Vagina (tissue), 2 donors: ENCODE data around the gene CDCA7L. TPM values are rescaled to one million over a fixed set of nuclear protein-coding genes. Genes with fewer than 3 reads are reported as not detected.

Source experiments
- DNase-seq, 2 donors: peaks; one replicate each; pipeline ENCODE4 v3.0.0-alpha.2; 2017; ENCODE audit errors: extremely low spot score in 2 of 2
- H3K27ac ChIP-seq: fragments of 200-600 bp; sonication (generic); one replicate; pipeline ENCODE4 v1.5.1; 2019
- H3K27me3 ChIP-seq: fragments of 200-600 bp; sonication (generic); one replicate; pipeline ENCODE4 v1.5.1; 2019
- H3K36me3 ChIP-seq, 2 donors: fragments of 200-600 bp; sonication (generic); one replicate each; pipeline ENCODE4 v1.5.1; 2017 to 2019
- H3K4me1 ChIP-seq: fragments of 200-600 bp; sonication (generic); one replicate; pipeline ENCODE4 v1.5.1; 2019
- H3K4me3 ChIP-seq, 2 donors: fragments of 200-600 bp; sonication (generic); 1 replicate in 1 of 2; 2 replicates in 1 of 2; pipeline ENCODE4 v1.5.1; 2016 to 2019
- H3K9me3 ChIP-seq: fragments of 200-600 bp; sonication (generic); one replicate; pipeline ENCODE4 v1.5.1; 2019
- POLR2A ChIP-seq, 2 donors: fragments of 450-650 bp; IDR thresholded peaks; one replicate each; pipeline ENCODE4 v1.6.1; 2017; ENCODE audit warnings: antibody characterized with exemption in 2 of 2, mild to moderate bottlenecking in 2 of 2, moderate library complexity in 2 of 2
- POLR2AphosphoS5 ChIP-seq, 2 donors: sonication (generic); formaldehyde crosslinking; IDR thresholded peaks; one replicate each; pipeline ENCODE4 v1.9.0; 2017; ENCODE audit warnings: antibody characterized with exemption in 2 of 2, mild to moderate bottlenecking in 2 of 2, low read depth in 1 of 2; ENCODE audit not compliant: insufficient read depth in 1 of 2
- intact Hi-C: fragments of 100-400 bp; cut with DNase I; formaldehyde crosslinking; loops from one replicate; pipeline ENCODE4 v1.15.1; 2023
- total RNA-seq: library from RNA; depleted of rRNA; stranded (reverse); fragments of >200 nt; gene quantifications from one replicate; pipeline ENCODE4 v1.2.3, GENCODE V29; 2016
- TF ChIP-seq, protein P1 (sequence below), 3 experiments: fragments of 450-650 bp in 2 of 3; fragments of 200-600 bp in 1 of 3; sonication (generic) in 1 of 3; IDR thresholded peaks; one replicate each; pipeline ENCODE4 v1.5.1; 2017 to 2019; ENCODE audit warnings: antibody characterized with exemption in 3 of 3, mild to moderate bottlenecking in 2 of 3, moderate library complexity in 2 of 3

CDCA7L gene, protein sequence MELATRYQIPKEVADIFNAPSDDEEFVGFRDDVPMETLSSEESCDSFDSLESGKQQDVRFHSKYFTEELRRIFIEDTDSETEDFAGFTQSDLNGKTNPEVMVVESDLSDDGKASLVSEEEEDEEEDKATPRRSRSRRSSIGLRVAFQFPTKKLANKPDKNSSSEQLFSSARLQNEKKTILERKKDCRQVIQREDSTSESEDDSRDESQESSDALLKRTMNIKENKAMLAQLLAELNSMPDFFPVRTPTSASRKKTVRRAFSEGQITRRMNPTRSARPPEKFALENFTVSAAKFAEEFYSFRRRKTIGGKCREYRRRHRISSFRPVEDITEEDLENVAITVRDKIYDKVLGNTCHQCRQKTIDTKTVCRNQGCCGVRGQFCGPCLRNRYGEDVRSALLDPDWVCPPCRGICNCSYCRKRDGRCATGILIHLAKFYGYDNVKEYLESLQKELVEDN
- total RNA-seq: 44.0 TPM

DNA sequence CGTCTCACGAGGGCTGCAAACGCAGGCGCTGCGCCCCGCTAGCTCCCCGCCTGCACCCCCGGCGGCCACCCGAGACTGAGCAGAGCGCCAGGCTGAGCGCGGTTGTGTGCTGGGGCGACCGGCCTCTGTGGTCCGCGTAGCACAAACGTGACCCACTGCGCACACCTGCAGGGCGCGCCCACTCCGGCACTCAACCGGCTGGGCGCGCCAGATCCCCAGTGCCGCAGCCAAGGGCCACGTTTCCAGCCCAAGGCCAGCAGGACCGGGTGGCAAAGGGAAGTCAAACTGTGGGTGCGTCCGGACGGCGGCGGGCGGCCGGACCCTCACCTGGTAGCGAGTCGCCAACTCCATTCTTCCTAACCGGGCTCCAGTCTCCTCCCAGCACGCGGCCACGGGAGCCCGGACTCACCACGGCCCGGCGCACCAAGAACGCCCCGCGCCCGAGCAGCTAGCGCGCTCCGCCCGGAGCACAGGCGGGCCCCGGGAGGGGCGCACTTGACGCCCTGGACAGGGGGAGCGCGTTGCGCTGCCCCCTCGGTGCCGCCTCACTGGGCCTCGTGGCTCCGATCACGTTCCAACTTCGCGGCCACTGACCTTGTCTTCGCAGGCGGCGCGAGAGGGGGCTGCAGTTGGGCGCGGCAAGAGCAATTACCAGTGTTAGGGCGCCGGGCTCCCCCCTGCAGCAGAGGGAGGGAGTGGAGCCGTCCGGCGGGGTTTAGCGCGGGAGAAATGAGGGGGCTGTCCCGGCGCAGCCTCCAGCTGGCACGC, at the start of gene CDCA7L:
Gene CDCA7L (minus strand): TSS at position 446 of the 768 bp plus-strand sequence. CDS start 95 bp downstream, at position 351.
- TF ChIP-seq POLR2AphosphoS5 (IDR thresholded peaks at IDR 0.05; ENCODE audit: insufficient read depth in 1 of 2, low read depth in 1 of 2) (peak in 1 of 2 donors; percentile 79), POLR2A (IDR thresholded peaks at IDR 0.05) (peak in 1 of 2 donors; percentile 16)
- TF ChIP-seq, protein P1, sequence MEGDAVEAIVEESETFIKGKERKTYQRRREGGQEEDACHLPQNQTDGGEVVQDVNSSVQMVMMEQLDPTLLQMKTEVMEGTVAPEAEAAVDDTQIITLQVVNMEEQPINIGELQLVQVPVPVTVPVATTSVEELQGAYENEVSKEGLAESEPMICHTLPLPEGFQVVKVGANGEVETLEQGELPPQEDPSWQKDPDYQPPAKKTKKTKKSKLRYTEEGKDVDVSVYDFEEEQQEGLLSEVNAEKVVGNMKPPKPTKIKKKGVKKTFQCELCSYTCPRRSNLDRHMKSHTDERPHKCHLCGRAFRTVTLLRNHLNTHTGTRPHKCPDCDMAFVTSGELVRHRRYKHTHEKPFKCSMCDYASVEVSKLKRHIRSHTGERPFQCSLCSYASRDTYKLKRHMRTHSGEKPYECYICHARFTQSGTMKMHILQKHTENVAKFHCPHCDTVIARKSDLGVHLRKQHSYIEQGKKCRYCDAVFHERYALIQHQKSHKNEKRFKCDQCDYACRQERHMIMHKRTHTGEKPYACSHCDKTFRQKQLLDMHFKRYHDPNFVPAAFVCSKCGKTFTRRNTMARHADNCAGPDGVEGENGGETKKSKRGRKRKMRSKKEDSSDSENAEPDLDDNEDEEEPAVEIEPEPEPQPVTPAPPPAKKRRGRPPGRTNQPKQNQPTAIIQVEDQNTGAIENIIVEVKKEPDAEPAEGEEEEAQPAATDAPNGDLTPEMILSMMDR (IDR thresholded peaks at IDR 0.05): no peak
- no peak for DNase-seq
- intact Hi-C loops: no loop called here

DNA sequence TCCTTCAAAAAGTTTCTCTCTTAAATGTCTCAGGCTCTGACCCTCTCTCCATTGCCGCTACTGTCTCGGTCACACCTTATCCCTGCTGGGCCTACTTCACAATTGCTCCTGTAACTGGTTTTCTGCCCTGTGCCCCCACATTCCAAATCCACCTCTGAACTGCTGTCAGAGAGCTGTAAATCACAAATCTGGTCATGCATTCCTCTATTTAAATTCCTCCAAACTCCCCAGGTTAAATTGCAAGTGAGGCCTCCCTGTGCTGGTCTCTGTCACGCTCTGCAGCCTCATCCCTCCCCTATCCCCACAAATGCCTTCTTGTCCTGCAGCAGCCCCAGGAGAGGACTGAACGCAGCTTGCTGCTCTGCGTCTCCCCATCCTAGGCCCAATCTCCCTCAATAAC, 40.4 kb upstream of the CDCA7L start:
- Histone ChIP-seq H3K4me1 (no peaks in the 10 kb centered on the region), H3K36me3 (no peaks in the 10 kb centered on the region), H3K4me3 (no peak overlapping the region), H3K27me3 (no peaks in the 10 kb centered on the region), H3K27ac (no peak overlapping the region), H3K9me3 (no peaks in the 10 kb centered on the region)
- TF ChIP-seq, protein P1 (IDR thresholded peaks at IDR 0.05): no peak
- TF ChIP-seq POLR2AphosphoS5 (IDR thresholded peaks at IDR 0.05; ENCODE audit: insufficient read depth in 1 of 2, low read depth in 1 of 2) (no peak), POLR2A (IDR thresholded peaks at IDR 0.05) (no peak)
- intact Hi-C loops: no loop called here
- DNase-seq: no peak

More for the DNA sequence above, at the start of gene CDCA7L:
- Histone ChIP-seq H3K27me3 (no peaks in the 10 kb centered on the region), H3K36me3 (no peaks in the 10 kb centered on the region), H3K4me1 (peaks cover 37% of the 10 kb centered on the region), H3K27ac (peak within 1 kb of the TSS; percentile 77), H3K9me3 (no peaks in the 10 kb centered on the region), H3K4me3 (peak within 1 kb of the TSS; percentile 67 to 75)

DNA sequence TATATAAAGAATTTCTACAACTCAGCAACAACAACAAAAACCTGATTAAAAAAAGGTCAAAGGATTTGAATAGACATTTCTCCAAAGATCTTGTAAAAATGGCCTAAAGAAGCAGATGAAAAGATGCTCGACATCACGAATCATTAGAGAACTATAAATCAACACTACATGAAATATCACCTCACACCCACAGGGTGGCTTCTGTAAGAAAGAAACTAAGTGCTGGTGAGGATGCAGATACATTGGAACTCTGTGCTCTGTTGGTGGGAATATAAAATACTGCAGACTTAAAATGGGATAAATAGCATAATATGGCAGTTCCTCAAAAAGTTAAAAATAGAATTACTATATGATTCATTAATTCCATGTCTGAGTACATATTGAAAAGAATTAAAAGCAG, 38.3 kb upstream of the CDCA7L start:
- Histone ChIP-seq H3K36me3 (no peaks in the 10 kb centered on the region), H3K4me3 (no peak overlapping the region), H3K9me3 (no peaks in the 10 kb centered on the region), H3K4me1 (no peaks in the 10 kb centered on the region), H3K27me3 (no peaks in the 10 kb centered on the region), H3K27ac (no peak overlapping the region)
- TF ChIP-seq POLR2A (IDR thresholded peaks at IDR 0.05): no peak
- TF ChIP-seq, protein P1 (IDR thresholded peaks at IDR 0.05): no peak
- TF ChIP-seq POLR2AphosphoS5 (IDR thresholded peaks at IDR 0.05; ENCODE audit: insufficient read depth in 1 of 2, low read depth in 1 of 2): no peak
- no peak for DNase-seq
- intact Hi-C loops: no loop called here

DNA sequence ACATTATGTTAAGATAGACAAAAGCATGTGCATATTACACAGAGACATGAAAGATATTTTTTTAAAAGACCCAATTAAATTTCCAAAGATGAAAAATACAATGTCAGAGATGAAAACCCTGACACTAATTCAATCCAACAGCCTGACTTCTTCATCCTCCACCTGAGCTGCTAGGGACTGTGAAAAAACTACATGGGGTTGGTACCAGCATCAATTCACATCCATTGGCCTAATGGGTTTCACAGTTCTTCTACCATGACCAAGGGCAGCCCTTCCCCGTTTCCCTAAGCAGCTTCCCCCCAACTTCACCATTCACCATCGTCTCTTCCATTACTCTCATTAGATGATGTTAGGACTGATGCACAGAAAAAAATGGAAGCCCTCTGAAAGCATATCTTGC, 37.4 kb upstream of the CDCA7L start:
- no peaks in the 10 kb centered on the region for H3K36me3 ChIP-seq
- no peak for DNase-seq
- intact Hi-C loops: no loop called here
- H3K27me3 ChIP-seq: no peaks in the 10 kb centered on the region
- H3K9me3 ChIP-seq: no peaks in the 10 kb centered on the region
- H3K4me1 ChIP-seq: no peaks in the 10 kb centered on the region
- TF ChIP-seq POLR2A (IDR thresholded peaks at IDR 0.05): no peak
- no peak for TF ChIP-seq POLR2AphosphoS5 (IDR thresholded peaks at IDR 0.05; ENCODE audit: insufficient read depth in 1 of 2, low read depth in 1 of 2)
- TF ChIP-seq, protein P1 (IDR thresholded peaks at IDR 0.05): no peak
- H3K4me3 ChIP-seq: no peak overlapping the region
- no peak overlapping the region for H3K27ac ChIP-seq
